ENCODE results near the gene NR2F1-AS1. TPM values are rescaled to one million over a fixed set of nuclear protein-coding genes. Genes with fewer than 3 reads are reported as not detected.

NR2F1-AS1 gene
- polyA plus RNA-seq, 6 donors from 2014 or later, result not detected

DNA sequence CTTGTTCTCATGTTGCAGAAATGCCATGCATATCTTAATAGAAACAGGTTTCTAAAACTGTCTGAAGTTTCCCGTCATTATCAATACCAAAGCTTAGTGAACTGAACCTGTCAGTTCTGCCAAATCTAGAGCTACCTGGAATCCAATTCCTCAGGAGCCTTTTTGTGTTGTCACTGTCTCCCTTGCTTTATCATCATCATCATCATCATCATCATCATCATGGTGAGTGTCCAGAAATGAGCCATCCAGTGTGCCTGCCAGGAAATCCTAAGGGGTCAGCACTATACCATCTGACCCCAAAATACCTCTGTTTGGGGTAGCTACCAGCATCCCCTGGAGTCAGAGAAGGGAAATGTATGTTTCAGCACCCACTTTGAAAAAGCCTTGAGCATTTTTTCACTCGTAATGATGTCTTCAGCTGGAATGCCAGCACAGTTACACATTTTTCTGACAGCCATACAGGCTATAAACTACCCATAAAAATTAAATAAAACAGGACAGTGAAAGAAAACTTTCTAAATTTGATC lies 150.3 kb downstream of the NR2F1-AS1 start:
- Mint-ChIP-seq H3K27ac (no peak overlapping the region), H3K4me1 (no peaks in the 10 kb centered on the region)
- no peak for ATAC-seq (ENCODE audit: low read depth in 2 of 2)

DNA sequence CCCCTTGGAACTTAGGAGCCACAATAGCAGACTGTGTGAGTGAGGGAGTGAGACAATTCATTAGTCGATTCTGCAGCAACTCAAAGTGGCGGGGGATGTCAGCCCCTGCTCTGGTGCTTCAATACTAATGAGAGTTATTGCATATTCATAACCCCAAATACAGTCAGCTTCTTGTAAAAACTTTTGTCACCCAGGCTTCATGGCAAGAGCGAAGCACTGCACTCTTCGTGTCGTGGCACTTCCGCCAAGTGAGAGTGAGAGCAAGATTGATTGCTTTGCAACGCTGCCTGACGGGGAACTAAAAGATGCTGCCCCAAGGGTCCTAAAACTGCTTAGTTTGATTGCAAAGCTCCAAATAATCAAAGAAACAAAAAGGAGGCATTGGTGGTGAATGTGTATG lies 150.9 kb downstream of the NR2F1-AS1 start:
- Mint-ChIP-seq H3K9me3 (no peaks in the 10 kb centered on the region), H3K36me3 (no peaks in the 10 kb centered on the region), H3K4me1 (no peaks in the 10 kb centered on the region), H3K4me3 (no peak overlapping the region), H3K27me3 (peaks cover 0 to 12% (median 5%) of the 10 kb centered on the region in 3 donors), H3K27ac (peak overlapping the region in 1 of 6 donors; percentile 70)
- DNase-seq (no peak), ATAC-seq (ENCODE audit: low read depth in 2 of 2) (no peak)

More for the DNA sequence above, 150.3 kb downstream of the NR2F1-AS1 start:
- peaks cover 0 to 11% (median 0%) of the 10 kb centered on the region in 3 donors for H3K27me3 Mint-ChIP-seq
- no peak for DNase-seq
- H3K9me3 Mint-ChIP-seq, result no peaks in the 10 kb centered on the region
- no peaks in the 10 kb centered on the region for H3K36me3 Mint-ChIP-seq
- no peak overlapping the region for H3K4me3 Mint-ChIP-seq

GRCh38 chr5:93428868-93429267 lies 152.2 kb downstream of the NR2F1-AS1 start:
- no peaks in the 10 kb centered on the region for H3K36me3 Mint-ChIP-seq
- no peak overlapping the region for H3K4me3 Mint-ChIP-seq
- DNase-seq (no peak), ATAC-seq (ENCODE audit: low read depth in 2 of 2) (no peak)
- no peak overlapping the region for H3K27ac Mint-ChIP-seq
- H3K9me3 Mint-ChIP-seq, result no peaks in the 10 kb centered on the region
- H3K4me1 Mint-ChIP-seq, result no peaks in the 10 kb centered on the region
- H3K27me3 Mint-ChIP-seq, result peaks cover 0 to 12% (median 5%) of the 10 kb centered on the region in 3 donors

DNA sequence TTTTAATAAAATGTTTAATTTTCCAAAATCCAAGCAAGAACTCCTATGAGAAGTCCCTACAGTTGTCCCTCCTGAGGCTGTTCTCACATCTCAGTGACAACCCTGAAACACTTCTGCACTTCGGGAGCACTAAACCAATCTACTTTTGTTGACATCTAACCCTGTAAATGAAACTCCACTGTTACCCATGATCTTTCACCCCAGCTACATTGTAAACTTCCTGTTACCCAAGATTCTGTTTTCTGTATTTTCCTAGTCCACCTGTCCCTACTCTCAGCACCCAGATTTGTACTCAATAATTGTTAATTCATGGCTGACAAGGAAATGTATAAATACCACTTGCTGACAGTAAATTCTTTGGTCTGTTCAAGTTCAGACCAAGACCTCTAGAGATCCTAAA lies 153.7 kb downstream of the NR2F1-AS1 start:
- Mint-ChIP-seq H3K4me1 (no peaks in the 10 kb centered on the region), H3K27ac (no peak overlapping the region), H3K36me3 (no peaks in the 10 kb centered on the region), H3K4me3 (no peak overlapping the region), H3K27me3 (peaks cover 0 to 12% (median 5%) of the 10 kb centered on the region in 3 donors), H3K9me3 (no peaks in the 10 kb centered on the region)
- no peak for DNase-seq
- ATAC-seq (ENCODE audit: low read depth in 2 of 2), result no peak

- no peak for DNase-seq
- Mint-ChIP-seq H3K4me3 (no peak overlapping the region), H3K27me3 (peaks cover 0 to 5% (median 5%) of the 10 kb centered on the region in 3 donors), H3K36me3 (no peaks in the 10 kb centered on the region), H3K27ac (no peak overlapping the region), H3K4me1 (no peaks in the 10 kb centered on the region), H3K9me3 (peaks cover 0 to 1% (median 0%) of the 10 kb centered on the region in 7 donors)
- no peak for ATAC-seq (ENCODE audit: low read depth in 2 of 2)
These were observed 155.9 kb downstream of the NR2F1-AS1 start for GRCh38 chr5:93425096-93425495.

DNA sequence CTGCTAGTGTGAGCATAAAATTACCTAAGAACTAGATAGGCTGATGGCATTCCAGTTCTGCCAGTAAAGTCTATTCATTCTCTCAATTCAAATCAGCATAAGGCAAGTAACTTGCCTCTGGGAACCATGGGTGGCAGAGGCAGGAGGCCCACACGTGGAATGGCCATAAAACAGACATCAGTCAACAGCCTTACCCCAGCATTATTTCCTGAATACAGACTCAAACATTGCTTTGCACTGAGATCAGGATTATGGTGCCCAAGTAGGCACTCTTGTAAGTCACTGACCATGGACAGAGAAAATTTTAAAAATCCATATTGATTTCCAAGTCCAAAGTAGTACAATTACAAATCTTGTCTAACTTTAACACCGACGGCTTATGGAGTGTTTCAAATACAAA lies 157.7 kb downstream of the NR2F1-AS1 start:
- ATAC-seq (ENCODE audit: low read depth in 2 of 2), result no peak
- H3K9me3 Mint-ChIP-seq, result peaks cover 0 to 1% (median 0%) of the 10 kb centered on the region in 7 donors
- no peak overlapping the region for H3K27ac Mint-ChIP-seq
- H3K36me3 Mint-ChIP-seq, result no peaks in the 10 kb centered on the region
- DNase-seq, result no peak
- no peak overlapping the region for H3K4me3 Mint-ChIP-seq
- H3K27me3 Mint-ChIP-seq, result peaks cover 0 to 5% (median 5%) of the 10 kb centered on the region in 3 donors
- no peaks in the 10 kb centered on the region for H3K4me1 Mint-ChIP-seq

GRCh38 chr5:93422652-93423280 lies 158.3 kb downstream of the NR2F1-AS1 start:
- Mint-ChIP-seq H3K27me3 (peaks cover 0 to 5% (median 5%) of the 10 kb centered on the region in 3 donors), H3K4me3 (no peak overlapping the region), H3K27ac (no peak overlapping the region), H3K4me1 (no peaks in the 10 kb centered on the region), H3K36me3 (no peaks in the 10 kb centered on the region), H3K9me3 (peaks cover 0 to 1% (median 0%) of the 10 kb centered on the region in 7 donors)
- DNase-seq (no peak), ATAC-seq (ENCODE audit: low read depth in 2 of 2) (no peak)

DNA sequence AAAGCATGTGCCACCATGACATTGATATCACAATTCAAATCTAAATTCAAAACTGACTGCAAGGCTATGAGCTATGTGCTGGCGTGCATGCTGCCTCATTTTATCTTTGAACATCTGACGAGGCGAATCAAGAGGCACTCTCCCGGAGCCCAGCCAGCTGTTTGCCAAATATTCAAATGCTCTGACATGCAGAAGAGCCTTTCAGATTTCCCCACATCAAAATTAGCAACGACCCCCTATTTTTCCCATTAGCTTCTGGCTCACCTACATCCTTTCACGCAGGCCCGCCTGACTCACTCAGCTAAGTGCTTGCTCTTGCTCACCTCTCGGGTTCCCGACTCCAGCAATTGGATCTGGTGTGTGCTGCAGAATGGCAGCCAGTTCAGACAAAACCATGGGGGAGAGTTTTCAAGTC lies 159.0 kb downstream of the NR2F1-AS1 start:
- Mint-ChIP-seq H3K4me1 (no peaks in the 10 kb centered on the region), H3K36me3 (no peaks in the 10 kb centered on the region), H3K27me3 (peaks cover 0 to 5% (median 5%) of the 10 kb centered on the region in 3 donors), H3K4me3 (no peak overlapping the region), H3K27ac (no peak overlapping the region), H3K9me3 (peaks cover 0 to 1% (median 0%) of the 10 kb centered on the region in 7 donors)
- no peak for DNase-seq
- no peak for ATAC-seq (ENCODE audit: low read depth in 2 of 2)

DNA sequence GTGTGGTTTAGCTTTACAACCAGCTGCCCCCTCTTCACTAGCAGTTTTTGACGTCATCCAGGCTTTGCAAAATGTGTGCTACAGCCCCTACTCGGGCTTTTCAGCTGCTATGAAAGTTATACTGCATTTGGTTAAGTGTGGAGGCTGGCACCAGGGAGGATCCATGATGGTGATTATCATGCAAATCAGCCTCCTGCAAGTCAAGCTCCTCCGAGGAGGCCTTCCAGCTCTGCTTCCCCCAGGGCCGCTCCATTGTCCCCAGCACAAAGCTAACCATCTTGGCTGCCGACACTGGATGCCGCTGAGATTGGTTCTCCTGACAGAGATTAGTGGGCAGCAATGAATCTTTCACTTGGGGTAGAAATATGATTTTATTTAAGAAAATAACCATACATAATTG lies 159.6 kb downstream of the NR2F1-AS1 start:
- H3K27me3 Mint-ChIP-seq, result peaks cover 0 to 5% (median 5%) of the 10 kb centered on the region in 3 donors
- ATAC-seq (ENCODE audit: low read depth in 2 of 2) (no peak), DNase-seq (no peak)
- no peak overlapping the region for H3K4me3 Mint-ChIP-seq
- H3K4me1 Mint-ChIP-seq, result no peaks in the 10 kb centered on the region
- no peaks in the 10 kb centered on the region for H3K36me3 Mint-ChIP-seq
- H3K27ac Mint-ChIP-seq, result no peak overlapping the region
- H3K9me3 Mint-ChIP-seq, result peaks cover 0 to 1% (median 0%) of the 10 kb centered on the region in 7 donors

DNA sequence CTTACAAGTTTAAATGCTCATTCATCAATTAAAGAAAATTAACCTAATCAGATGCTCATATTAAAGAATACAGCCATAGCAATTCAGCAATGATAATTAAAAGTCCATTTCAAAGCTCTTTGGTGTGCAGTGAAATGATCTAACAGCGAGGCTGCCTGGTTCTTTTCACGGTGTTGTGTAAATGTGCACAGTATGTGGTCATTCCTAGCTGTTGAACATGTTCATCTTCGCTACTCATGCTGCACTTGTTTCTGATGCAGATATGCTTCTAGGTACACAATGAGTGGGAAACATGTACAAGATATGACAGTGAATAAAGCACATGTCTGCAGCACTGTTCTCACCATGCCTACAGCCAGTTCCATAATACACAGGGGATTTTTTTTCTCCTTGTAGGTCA lies 163.5 kb downstream of the NR2F1-AS1 start:
- Mint-ChIP-seq H3K4me1 (no peaks in the 10 kb centered on the region), H3K9me3 (peaks cover 0 to 3% (median 0%) of the 10 kb centered on the region in 7 donors), H3K4me3 (no peak overlapping the region), H3K27ac (no peak overlapping the region), H3K27me3 (peaks cover 0 to 4% (median 0%) of the 10 kb centered on the region in 3 donors), H3K36me3 (no peaks in the 10 kb centered on the region)
- no peak for ATAC-seq (ENCODE audit: low read depth in 2 of 2)
- DNase-seq, result no peak

- peaks cover 0 to 4% (median 0%) of the 10 kb centered on the region in 7 donors for H3K9me3 Mint-ChIP-seq
- H3K36me3 Mint-ChIP-seq, result no peaks in the 10 kb centered on the region
- H3K4me3 Mint-ChIP-seq, result no peak overlapping the region
- peaks cover 0 to 4% (median 0%) of the 10 kb centered on the region in 3 donors for H3K27me3 Mint-ChIP-seq
- no peaks in the 10 kb centered on the region for H3K4me1 Mint-ChIP-seq
- H3K27ac Mint-ChIP-seq, result no peak overlapping the region
- DNase-seq (no peak), ATAC-seq (ENCODE audit: low read depth in 2 of 2) (no peak)
These were observed 165.2 kb downstream of the NR2F1-AS1 start for GRCh38 chr5:93415819-93416218.

GRCh38 chr5:93411716-93412115 lies 169.3 kb downstream of the NR2F1-AS1 start:
- Mint-ChIP-seq H3K9me3 (peaks cover 0 to 5% (median 0%) of the 10 kb centered on the region in 7 donors), H3K27me3 (peaks cover 0 to 4% (median 0%) of the 10 kb centered on the region in 3 donors), H3K4me3 (no peak overlapping the region), H3K36me3 (no peaks in the 10 kb centered on the region), H3K4me1 (no peaks in the 10 kb centered on the region), H3K27ac (no peak overlapping the region)
- ATAC-seq (ENCODE audit: low read depth in 2 of 2), result no peak
- DNase-seq, result no peak

DNA sequence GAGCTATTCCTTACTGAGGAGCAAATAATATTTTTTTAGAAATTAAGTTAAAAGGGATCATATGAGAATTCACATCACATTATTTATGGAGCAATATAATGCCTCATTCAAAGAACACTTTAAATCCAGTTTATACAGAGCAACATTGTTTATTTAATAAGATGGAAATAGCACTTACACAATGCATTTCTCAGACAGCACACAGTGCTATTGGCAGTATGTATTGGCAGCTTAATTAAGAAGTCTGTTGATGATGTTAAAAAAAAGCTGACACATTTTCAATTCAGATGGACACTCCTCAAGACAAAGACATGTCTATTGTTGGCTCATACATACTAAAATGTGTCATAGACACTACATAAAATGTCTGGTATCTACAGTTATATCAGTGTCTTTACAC lies 171.3 kb downstream of the NR2F1-AS1 start:
- H3K27ac Mint-ChIP-seq, result no peak overlapping the region
- peaks cover 0 to 4% (median 0%) of the 10 kb centered on the region in 3 donors for H3K27me3 Mint-ChIP-seq
- ATAC-seq (ENCODE audit: low read depth in 2 of 2), result no peak
- no peak for DNase-seq
- H3K9me3 Mint-ChIP-seq, result peaks cover 0 to 7% (median 0%) of the 10 kb centered on the region in 7 donors
- no peaks in the 10 kb centered on the region for H3K4me1 Mint-ChIP-seq
- no peaks in the 10 kb centered on the region for H3K36me3 Mint-ChIP-seq
- no peak overlapping the region for H3K4me3 Mint-ChIP-seq

GRCh38 chr5:93407454-93407853 lies 173.6 kb downstream of the NR2F1-AS1 start:
- ATAC-seq (ENCODE audit: low read depth in 2 of 2), result no peak
- Mint-ChIP-seq H3K27ac (no peak overlapping the region), H3K4me3 (no peak overlapping the region)

More at GRCh38 chr5:93407454-93407853, 173.6 kb downstream of the NR2F1-AS1 start:
- peaks cover 0 to 5% (median 0%) of the 10 kb centered on the region in 7 donors for H3K9me3 Mint-ChIP-seq
- H3K27me3 Mint-ChIP-seq, result no peaks in the 10 kb centered on the region
- DNase-seq, result no peak
- no peaks in the 10 kb centered on the region for H3K36me3 Mint-ChIP-seq
- H3K4me1 Mint-ChIP-seq, result no peaks in the 10 kb centered on the region

All from naive B cell (primary cell).